NOMO-1 treated with DMSO at 0.1 percent for 48 hours (cell line): Measurements from ENCODE around the gene NFYC.

Experiments
- DNase-seq: peaks from one replicate; lab custom pipeline; 2025; ENCODE audit not compliant: unreplicated experiment; lab: John Stamatoyannopoulos, UW

Gene NFYC

GRCh38 chr1:40756523-40756922 is 65.0 kb downstream of the NFYC start:
- no peak for DNase-seq

GRCh38 chr1:40757084-40757483 is 65.6 kb downstream of the NFYC start:
- DNase-seq, result no peak

GRCh38 chr1:40758004-40758403 is 66.5 kb downstream of the NFYC start:
- no peak for DNase-seq

- no peak for DNase-seq
These were observed 67.3 kb downstream of the NFYC start for GRCh38 chr1:40758578-40759343.

GRCh38 chr1:40760984-40761383 is 69.5 kb downstream of the NFYC start:
- no peak for DNase-seq

GRCh38 chr1:40762144-40762923 is 70.8 kb downstream of the NFYC start:
- DNase-seq, result no peak

GRCh38 chr1:40763742-40764532 is 72.4 kb downstream of the NFYC start:
- no peak for DNase-seq

GRCh38 chr1:40764981-40765380 is 73.5 kb downstream of the NFYC start:
- no peak for DNase-seq

GRCh38 chr1:40766017-40766416 is 74.5 kb downstream of the NFYC start:
- no peak for DNase-seq

- DNase-seq, result no peak
These were observed 75.1 kb downstream of the NFYC start for GRCh38 chr1:40766560-40766959.

- DNase-seq, result no peak
These were observed 76.9 kb downstream of the NFYC start for GRCh38 chr1:40768146-40768990.

GRCh38 chr1:40769815-40770214 is 78.3 kb downstream of the NFYC start:
- DNase-seq, result no peak

GRCh38 chr1:40770296-40771070 is 79.0 kb downstream of the NFYC start:
- DNase-seq, result no peak

- no peak for DNase-seq
These were observed 80.8 kb downstream of the NFYC start for GRCh38 chr1:40772146-40772955.

GRCh38 chr1:40773748-40774265 is 82.3 kb downstream of the NFYC start:
- DNase-seq, result no peak

GRCh38 chr1:40774266-40774998 is 82.9 kb downstream of the NFYC start:
- no peak for DNase-seq

- DNase-seq, result no peak
These were observed 85.0 kb downstream of the NFYC start for GRCh38 chr1:40776236-40777072.
